Central memory CD4-positive, alpha-beta T cell (primary cell): Measurements from ENCODE around the gene PPP1R2B.
"Not testable (repeated sequence)": the region's sequence is repeated elsewhere in the genome, so short reads cannot be mapped to it uniquely, and the experiment has no call there.

ENCODE experiments used
- DNase-seq: peaks from one replicate; pipeline ENCODE4 v3.0.0; 2022
- total RNA-seq, 3 experiments: gene quantifications; one replicate each; lab custom pipeline; 2026; lab: John Stamatoyannopoulos, UW

Gene PPP1R2B
- total RNA-seq = 0.49 to 0.96 (median 0.71) reads per million in 3 experiments

DNA sequence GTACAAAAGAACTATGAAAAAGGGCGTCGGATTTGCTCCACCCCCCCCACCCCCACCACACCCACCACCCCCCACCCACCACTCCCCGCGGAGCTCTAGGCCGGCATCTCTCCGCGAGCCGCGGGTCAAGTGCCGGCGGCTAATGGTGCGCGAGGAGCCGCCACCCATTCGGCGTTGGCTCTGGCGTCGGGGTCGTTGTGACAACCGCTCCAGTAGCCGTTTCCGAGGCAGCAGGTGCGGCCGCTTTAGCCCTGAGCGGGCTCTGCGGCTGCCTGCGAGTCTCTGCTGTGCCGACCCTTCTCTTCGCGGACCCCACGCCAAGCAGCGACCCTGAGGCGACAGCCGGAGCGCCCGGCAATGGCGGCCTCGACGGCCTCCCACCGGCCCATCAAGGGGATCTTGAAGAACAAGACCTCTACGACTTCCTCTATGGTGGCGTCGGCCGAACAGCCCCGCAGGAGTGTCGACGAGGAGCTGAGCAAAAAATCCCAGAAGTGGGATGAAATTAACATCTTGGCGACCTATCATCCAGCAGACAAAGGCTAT lies at the start of gene PPP1R2B:
PPP1R2B (plus strand) TSS at position 90 of the 546 bp plus-strand sequence; CDS start at position 358, 268 bp downstream.
- no peak for DNase-seq

GRCh38 chr5:156800929-156801328 lies 49.2 kb upstream of the PPP1R2B start:
- no peak for DNase-seq

GRCh38 chr5:156802501-156802900 lies 47.6 kb upstream of the PPP1R2B start:
- no peak for DNase-seq

GRCh38 chr5:156803404-156803803 lies 46.7 kb upstream of the PPP1R2B start:
- no peak for DNase-seq

DNA sequence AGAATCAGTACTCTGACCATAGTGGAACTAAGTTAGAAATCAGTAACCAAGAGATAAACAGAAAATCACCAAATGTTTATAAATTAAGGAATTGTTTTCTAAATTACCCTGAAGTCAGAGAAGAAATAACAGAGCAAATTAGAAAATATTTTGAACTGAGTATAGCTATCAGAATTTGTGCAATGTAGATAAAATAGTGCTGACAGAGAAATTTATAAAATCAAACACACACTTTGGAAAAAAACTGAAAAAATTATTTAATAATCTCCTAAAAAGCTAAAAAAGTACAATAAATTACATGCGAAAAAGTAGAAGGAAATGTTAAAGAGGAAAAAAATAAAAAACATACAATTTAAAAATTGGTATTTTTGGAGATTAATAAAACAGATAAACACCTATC lies 37.1 kb upstream of the PPP1R2B start:
- DNase-seq = no peak

DNA sequence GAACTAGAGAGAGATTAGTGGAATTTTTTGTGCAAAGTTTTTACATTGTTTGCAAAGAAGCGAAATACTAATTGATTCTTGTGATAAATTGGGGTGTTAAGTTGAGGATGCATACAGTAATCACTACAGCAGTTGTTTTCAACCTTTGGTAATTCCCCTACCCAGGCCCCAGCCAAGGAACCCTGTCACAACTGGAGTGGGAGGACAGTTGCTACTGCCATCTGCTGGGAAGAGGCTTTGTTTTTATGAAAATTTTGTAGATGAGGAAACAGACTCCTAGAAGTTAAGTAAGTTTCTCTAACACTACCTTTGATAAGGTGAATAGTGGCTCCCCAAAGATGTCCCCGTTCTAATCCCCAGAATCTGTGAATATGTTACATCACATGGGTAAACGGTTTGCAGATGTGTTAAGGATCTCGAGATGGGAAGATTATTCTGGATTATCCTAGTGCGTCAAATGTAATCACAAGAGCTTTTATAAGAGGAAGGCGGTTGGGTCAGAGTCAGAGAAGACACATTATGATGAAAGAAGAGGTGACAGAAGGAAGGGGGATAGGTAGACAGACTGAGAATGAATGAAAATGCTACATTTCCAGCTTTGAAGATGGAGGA lies 34.0 kb upstream of the PPP1R2B start:
- DNase-seq = no peak

DNA sequence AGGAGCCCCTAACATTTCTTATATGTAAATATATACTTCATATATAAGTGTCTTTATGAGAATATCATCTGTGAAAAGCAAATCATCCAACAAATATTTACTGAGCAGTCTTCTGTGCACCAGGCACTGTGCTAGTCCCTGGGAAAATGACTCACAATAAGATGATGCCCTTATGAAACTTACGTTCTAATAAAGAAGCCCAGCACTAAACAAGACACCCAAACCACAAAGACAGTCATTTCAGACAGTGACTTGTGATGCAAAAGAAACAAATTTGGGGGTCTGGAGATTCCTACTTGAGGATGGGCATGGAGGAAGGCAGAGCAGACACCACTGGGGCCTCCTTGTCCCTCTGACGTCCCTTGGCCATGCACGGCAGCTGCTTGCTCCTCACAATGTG lies 30.6 kb upstream of the PPP1R2B start:
- DNase-seq = no peak

DNA sequence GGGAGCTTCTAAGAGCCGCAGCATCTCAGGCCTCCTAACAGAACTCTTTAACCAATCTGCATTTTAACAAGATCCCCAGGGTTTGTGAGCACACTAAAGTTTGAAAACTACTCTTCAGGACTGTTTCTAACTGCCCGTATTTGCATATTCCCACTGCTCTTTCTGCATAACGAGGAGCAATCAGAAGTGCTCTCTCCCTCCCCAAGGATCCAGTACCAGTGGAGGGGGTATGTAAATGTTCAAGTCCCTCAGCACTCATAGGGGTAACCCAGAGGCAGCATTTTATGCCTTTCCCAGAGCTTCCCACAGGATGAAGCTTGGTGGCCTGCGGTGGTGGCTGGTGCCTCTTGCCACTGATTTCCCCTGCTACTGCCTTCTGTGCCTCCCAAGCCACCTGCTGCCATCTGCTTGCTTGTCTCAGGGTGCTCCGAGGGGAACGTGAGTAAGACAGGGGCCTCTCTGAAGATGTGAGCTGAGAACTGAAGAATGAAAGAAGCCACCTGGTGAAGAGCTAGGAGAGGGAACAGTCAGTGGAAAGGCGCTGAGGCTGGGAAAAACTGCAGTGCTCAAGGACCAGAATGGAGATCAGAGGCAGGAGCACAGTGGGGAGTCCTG lies 30.0 kb upstream of the PPP1R2B start:
- DNase-seq = no peak

- no peak for DNase-seq
Measured at GRCh38 chr5:156824241-156824640, 25.9 kb upstream of the PPP1R2B start.

DNA sequence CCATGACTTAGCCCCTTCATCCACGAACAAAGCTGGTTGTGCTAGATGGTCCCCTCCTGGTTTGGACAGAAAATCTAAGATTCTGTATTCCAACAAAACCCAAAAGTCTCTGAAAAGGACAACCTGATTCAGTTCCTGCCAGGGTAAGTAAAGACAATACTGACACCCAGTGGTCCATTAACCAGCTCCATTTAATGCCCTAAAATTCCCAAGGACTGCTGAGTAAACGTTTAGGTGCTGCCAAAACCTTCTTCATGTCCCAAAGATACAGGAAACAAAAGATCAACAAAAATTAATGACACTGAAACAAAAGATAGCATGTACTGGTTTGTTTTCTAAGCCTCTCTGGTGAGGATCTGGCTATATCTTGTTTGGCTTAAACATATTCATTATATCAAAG lies 25.3 kb upstream of the PPP1R2B start:
- no peak for DNase-seq

- DNase-seq = no peak
Measured at GRCh38 chr5:156825688-156826087, 24.4 kb upstream of the PPP1R2B start.

GRCh38 chr5:156826150-156826549 lies 23.9 kb upstream of the PPP1R2B start:
- DNase-seq = no peak

- DNase-seq = no peak
Measured at GRCh38 chr5:156834916-156835315, 15.2 kb upstream of the PPP1R2B start.

DNA sequence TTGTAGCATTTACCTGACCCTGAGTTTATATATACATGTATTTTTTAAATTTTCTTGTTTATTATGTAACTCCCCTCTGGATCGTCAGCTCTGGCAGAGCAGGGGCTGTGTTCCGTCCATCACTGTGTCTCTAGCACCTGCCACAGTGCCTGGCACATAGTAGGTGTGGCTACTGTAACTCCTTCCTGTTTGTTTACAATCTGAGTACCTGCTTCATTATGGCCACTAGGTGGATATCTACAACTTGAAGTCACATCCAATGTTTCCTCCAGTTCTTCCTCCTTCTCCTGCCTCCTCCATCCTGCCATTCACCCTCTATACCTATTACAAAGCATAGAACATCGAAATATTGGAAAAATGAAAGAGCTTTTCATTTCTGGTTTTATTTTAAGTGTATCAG lies 14.2 kb upstream of the PPP1R2B start:
- DNase-seq = no peak

DNA sequence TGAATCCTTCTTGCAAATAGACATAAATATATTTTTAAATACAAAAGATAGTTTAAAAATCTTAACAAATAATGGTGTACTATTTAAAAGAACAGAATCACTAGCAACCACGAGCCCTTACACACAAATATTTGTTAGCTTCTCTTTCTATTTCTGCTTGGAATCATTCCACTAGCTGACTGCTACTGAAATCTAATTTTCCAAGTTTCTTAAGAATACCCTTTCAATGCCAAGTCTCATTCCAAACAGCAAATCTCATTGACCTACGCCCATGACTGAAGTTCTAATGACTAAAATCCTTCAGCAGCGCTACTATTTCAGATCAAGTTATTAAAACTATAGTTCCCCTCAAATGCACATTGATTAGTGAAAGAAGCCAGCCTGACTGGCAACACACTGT lies 13.2 kb upstream of the PPP1R2B start:
- no peak for DNase-seq

DNA sequence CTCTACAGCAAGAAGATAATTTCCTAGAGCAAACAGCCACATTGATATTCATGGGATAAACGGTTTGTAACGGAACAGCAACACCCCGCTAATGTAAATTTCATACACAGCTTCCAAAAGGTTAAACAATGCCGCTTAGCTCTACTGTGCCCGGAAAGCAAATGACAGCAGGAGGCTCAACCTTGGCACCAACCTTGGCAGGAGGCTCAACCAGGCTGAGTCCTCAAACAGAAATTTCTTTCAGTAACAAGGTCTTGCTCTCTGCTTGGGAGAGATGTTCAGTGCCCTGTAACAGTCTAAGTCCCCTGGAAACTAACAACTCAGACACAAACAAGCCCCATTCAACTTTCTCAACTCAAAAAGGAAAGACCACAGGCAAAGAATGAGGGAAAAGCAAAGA lies 11.1 kb upstream of the PPP1R2B start:
- no peak for DNase-seq

- no peak for DNase-seq
Measured at GRCh38 chr5:156841737-156842136, 8.4 kb upstream of the PPP1R2B start.

DNA sequence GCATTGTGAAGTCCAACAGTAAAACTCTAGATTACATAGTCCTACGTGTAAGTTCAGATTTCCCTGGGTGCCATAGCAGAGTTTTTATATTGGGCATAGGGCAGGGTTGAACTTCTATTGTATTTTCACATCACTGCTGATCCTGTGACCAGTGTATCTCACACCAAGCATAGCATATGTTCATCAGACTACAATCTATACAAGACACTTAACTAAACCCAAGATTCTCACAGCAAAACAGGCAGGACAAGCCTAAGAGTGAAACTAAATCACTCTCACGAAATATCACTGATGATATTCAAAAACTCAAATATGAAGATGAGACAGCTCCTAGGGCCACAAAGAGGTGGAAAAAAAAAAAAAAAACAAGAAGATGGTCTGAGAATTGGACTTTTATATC lies 3.2 kb upstream of the PPP1R2B start:
- no peak for DNase-seq

- DNase-seq = not testable (repeated sequence)
Measured at GRCh38 chr5:156848447-156848846, 1.6 kb upstream of the PPP1R2B start.

GRCh38 chr5:156851880-156852279 lies 1.8 kb downstream of the PPP1R2B start:
- no peak for DNase-seq

DNA sequence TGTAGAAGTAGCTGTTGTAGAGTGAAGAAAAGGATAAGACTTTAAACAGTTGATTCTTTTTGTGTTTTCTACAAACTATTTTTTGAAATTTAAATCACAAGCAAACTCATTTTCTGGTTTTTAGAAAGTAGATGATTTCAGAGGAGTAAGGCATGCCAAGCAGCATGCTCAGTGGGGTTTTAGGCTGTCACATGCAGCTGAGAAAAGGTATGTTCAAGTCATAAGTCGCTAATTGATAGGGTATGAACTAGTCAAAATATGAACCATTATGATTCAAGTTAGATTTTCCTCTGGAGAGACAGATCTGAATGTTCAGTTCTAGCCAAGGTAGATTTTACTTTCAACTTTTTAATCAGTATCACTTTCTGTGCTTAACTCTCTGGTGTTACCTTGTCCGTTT lies 3.0 kb downstream of the PPP1R2B start:
- DNase-seq = not testable (repeated sequence)

- DNase-seq = no peak
Measured at GRCh38 chr5:156865427-156865826, 15.3 kb downstream of the PPP1R2B start.

GRCh38 chr5:156870498-156870839 lies 20.4 kb downstream of the PPP1R2B start:
- DNase-seq = no peak

- DNase-seq = no peak
Measured at GRCh38 chr5:156871212-156871611, 21.1 kb downstream of the PPP1R2B start.
